Ishikawa (cell line): ENCODE data around the gene LCAT.

Experiments used
- CEBPB ChIP-seq: IDR thresholded peaks from 2 replicates; pipeline ENCODE4 v1.6.1; 2012
- CREB1 ChIP-seq: IDR thresholded peaks from 2 replicates; pipeline ENCODE4 v1.6.1; 2012; ENCODE audit warnings: low read depth
- EGR1 ChIP-seq: IDR thresholded peaks from 2 replicates; pipeline ENCODE4 v1.6.1; 2012
- EP300 ChIP-seq: IDR thresholded peaks from 2 replicates; pipeline ENCODE4 v1.6.1; 2012; ENCODE audit warnings: borderline replicate concordance
- FOXM1 ChIP-seq: IDR thresholded peaks from 2 replicates; pipeline ENCODE4 v1.6.1; 2012; ENCODE audit warnings: low read depth, borderline replicate concordance
- MAX ChIP-seq: IDR thresholded peaks from 2 replicates; pipeline ENCODE4 v1.6.1; 2012
- NFIC ChIP-seq: IDR thresholded peaks from 2 replicates; pipeline ENCODE4 v1.6.1; 2012
- RAD21 ChIP-seq: IDR thresholded peaks from 2 replicates; pipeline ENCODE4 v1.6.1; 2012; ENCODE audit warnings: low read depth
- REST ChIP-seq: IDR thresholded peaks from 2 replicates; pipeline ENCODE4 v1.6.1; 2012; ENCODE audit warnings: low read depth, mild to moderate bottlenecking
- TAF1 ChIP-seq: IDR thresholded peaks from 2 replicates; pipeline ENCODE4 v1.6.1; 2012; ENCODE audit warnings: low read depth, mild to moderate bottlenecking
- TCF12 ChIP-seq: IDR thresholded peaks from 2 replicates; pipeline ENCODE4 v1.6.1; 2012; ENCODE audit warnings: low read depth
- TEAD4 ChIP-seq: IDR thresholded peaks from 2 replicates; pipeline ENCODE4 v1.6.1; 2012
- YY1 ChIP-seq: IDR thresholded peaks from 2 replicates; pipeline ENCODE4 v1.6.1; 2012; ENCODE audit warnings: low read depth
- ZBTB7A ChIP-seq: IDR thresholded peaks from 2 replicates; pipeline ENCODE4 v1.6.1; 2012; ENCODE audit warnings: low read depth
- TF ChIP-seq, protein P1 (sequence below): IDR thresholded peaks from 2 replicates; pipeline ENCODE4 v1.6.1; 2012

LCAT gene

DNA sequence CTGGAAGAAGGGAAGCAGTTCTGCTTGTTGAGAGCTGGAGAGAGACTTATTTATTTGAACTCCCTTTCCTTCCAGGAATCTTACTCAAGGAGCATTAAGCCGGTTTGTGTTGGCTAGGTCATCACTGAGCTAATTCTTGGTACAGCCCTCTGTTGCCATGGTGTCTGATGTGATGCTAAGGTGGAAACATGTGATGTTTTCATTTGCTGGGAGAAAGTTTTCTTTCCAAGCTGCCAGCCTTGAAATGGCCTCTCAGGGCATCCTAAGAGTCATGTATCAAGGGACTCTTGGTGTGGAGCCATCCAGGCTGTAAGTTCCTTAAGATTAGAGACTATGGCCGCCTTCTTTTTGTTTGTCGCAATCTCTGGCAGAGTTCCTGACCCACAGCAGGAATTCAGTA, 46.7 kb downstream of the LCAT start:
- TF ChIP-seq ZBTB7A (no peak), TAF1 (no peak), NFIC (no peak)
- TF ChIP-seq, protein P1, sequence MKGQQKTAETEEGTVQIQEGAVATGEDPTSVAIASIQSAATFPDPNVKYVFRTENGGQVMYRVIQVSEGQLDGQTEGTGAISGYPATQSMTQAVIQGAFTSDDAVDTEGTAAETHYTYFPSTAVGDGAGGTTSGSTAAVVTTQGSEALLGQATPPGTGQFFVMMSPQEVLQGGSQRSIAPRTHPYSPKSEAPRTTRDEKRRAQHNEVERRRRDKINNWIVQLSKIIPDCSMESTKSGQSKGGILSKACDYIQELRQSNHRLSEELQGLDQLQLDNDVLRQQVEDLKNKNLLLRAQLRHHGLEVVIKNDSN = no peak

GRCh38 chr16:67893743-67894399, 50.0 kb downstream of the LCAT start:
- TF ChIP-seq NFIC (no peak), FOXM1 (no peak), TAF1 (no peak), ZBTB7A (no peak), TCF12 (no peak), TEAD4 (no peak), CREB1 (no peak), EGR1 (no peak), CEBPB (no peak), REST (no peak), MAX (no peak), RAD21 (no peak), YY1 (no peak), EP300 (no peak)
- TF ChIP-seq, protein P1 = no peak

DNA sequence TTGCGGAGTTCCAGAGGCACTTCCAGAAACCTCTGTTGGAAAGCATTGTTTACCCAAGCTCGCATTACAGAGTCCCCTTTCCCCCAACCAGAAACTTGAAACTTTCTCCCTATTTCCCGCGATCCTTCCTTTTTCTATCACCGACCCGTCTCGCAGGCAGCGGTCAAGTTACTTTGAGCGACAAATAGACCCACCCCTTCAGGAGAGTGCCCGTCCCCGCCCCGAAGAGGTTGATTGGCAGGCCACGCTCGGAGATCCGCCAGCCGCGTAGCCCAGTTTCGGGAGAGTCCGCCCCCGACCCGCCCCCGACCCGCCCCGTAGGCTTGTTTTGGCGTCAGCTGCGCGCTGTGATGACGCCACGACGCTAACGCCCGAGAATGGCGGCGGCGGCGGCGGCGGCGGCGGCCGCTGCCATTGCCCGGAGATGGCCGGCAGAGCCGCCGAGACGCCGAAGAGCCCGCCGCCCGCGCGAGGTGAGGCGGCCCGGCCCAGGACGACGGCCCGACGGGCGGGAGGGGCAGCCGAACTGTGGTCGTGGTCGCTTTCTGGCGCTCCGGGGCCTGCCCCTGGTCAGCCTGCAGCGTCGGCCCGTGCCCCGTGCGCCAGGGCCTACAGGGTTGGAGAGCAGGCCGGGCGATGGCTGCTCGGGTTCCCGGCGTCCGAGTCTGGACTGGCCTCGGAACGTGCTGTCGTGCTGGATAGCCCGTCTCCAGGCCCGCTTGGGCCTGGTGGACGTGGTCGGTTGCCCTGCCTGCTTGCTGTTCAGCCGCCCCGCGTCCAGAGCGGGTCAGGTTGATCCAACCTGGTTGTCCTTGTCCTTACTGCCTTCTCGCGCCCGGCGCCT, 50.8 kb downstream of the LCAT start, which contains the start of gene PSKH1:
TSS of gene PSKH1 (plus strand) at position 356 of the 844 bp plus-strand sequence. CDS start 15,496 bp downstream, outside the sequence.
- TF ChIP-seq TAF1 = peak; percentile 88
- no peak for TF ChIP-seq MAX
- TF ChIP-seq YY1 = peak; percentile 91
- TF ChIP-seq TCF12 = 0 out of 2 replicates have a peak, but pooled peaks have one; percentile 22
- TF ChIP-seq FOXM1 = no peak
- TF ChIP-seq CREB1 = peak; percentile 96
- 0 out of 2 replicates have a peak, but pooled peaks have one; percentile 8 for TF ChIP-seq EGR1

DNA sequence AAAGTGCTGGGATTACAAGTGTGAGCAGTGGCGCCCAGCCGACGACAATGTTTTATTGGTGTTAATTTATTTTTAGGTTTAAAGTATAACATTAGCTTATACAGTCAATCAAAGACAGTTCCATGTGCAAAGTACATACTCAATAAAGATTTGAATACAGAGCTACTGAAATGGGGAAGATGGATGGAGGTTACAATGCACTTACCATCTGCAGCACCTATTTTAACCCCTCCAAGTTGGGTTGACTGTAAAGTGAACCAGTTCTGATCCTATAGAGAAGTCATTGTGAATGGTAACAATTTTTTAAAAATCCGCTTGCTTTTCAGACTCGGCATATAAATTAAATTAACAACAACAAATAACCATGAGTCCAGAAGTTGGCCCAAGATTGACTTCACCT, 51.5 kb downstream of the LCAT start:
- TF ChIP-seq REST = no peak
- TF ChIP-seq TAF1 = no peak
- no peak for TF ChIP-seq CREB1
- no peak for TF ChIP-seq YY1
- no peak for TF ChIP-seq TEAD4
- TF ChIP-seq, protein P1 = no peak
